GM06990 (cell line): ENCODE measurements around the gene AFF3.

Experiments used
- DNase-seq: peaks from one replicate; pipeline ENCODE4 v3.0.0-alpha.2; 2011; ENCODE audit not compliant: insufficient read length; ENCODE audit errors: extremely low read depth
- H3K27me3 ChIP-seq: replicated peaks from 2 replicates; pipeline ENCODE4 v1.6.0; 2011; ENCODE audit warnings: low read length; ENCODE audit not compliant: control insufficient read depth, insufficient read depth
- H3K36me3 ChIP-seq: 2 replicates; pipeline ENCODE4 v1.5.1; 2011; ENCODE audit warnings: low read length; ENCODE audit not compliant: control insufficient read depth, insufficient read depth
- H3K4me3 ChIP-seq: replicated peaks from 2 replicates; pipeline ENCODE4 v1.5.1; 2011; ENCODE audit warnings: low read depth, mild to moderate bottlenecking, control low read depth, low read length
- TF ChIP-seq, protein P1 (sequence below): IDR thresholded peaks from 2 replicates; pipeline ENCODE4 v1.5.1; 2011; ENCODE audit warnings: low read length, control low read depth, mild to moderate bottlenecking, inconsistent platforms; ENCODE audit not compliant: insufficient read depth, poor library complexity, severe bottlenecking

Gene AFF3

DNA sequence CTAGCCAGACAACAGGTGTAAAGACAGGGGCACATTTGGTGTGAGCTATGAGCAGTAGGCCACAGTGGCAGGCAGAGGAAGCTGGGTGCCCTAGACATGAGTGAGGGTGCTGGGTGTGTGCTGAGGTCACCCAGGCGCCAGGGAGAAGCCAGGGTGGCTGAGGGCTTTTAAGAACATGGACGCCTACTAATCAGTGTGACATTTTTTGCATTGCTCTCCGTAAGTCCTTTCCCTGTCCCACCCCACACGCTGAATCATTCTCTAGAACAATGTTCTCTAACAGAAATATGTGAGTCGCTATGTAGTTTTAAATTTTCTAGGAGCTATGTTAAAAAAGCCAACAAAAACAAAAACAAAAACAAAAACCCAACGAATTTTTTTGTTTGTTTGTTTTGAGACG lies 448.1 kb downstream of the AFF3 start:
- TF ChIP-seq, protein P1, sequence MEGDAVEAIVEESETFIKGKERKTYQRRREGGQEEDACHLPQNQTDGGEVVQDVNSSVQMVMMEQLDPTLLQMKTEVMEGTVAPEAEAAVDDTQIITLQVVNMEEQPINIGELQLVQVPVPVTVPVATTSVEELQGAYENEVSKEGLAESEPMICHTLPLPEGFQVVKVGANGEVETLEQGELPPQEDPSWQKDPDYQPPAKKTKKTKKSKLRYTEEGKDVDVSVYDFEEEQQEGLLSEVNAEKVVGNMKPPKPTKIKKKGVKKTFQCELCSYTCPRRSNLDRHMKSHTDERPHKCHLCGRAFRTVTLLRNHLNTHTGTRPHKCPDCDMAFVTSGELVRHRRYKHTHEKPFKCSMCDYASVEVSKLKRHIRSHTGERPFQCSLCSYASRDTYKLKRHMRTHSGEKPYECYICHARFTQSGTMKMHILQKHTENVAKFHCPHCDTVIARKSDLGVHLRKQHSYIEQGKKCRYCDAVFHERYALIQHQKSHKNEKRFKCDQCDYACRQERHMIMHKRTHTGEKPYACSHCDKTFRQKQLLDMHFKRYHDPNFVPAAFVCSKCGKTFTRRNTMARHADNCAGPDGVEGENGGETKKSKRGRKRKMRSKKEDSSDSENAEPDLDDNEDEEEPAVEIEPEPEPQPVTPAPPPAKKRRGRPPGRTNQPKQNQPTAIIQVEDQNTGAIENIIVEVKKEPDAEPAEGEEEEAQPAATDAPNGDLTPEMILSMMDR, result no peak
- H3K4me3 ChIP-seq, result no peak overlapping the region
- DNase-seq, result no peak
- no peaks in the 10 kb centered on the region for H3K36me3 ChIP-seq
- H3K27me3 ChIP-seq, result no peaks in the 10 kb centered on the region; the same call in 1 of the 2 replicates

DNA sequence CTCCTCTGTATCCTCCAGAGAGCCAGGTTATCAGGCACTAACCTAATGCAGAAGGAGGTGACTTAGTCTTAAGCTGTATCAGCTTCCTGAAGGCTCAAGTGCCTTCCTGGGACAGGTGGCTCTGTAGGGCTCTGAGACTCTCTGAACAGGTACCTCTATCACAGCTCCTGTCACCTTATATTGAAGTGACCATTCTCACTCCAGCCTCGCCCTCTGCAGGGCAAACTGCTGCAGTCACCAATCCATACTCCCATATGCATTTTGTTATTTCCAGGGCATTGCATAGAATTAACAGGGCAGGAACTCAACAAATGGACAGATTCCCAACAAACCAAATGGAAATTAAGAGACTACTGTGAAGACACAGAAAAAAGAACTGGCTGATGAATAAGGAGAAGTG lies 449.6 kb downstream of the AFF3 start:
- Histone ChIP-seq H3K27me3 (no peaks in the 10 kb centered on the region; the same call in 1 of the 2 replicates), H3K4me3 (no peak overlapping the region), H3K36me3 (no peaks in the 10 kb centered on the region)
- no peak for DNase-seq
- TF ChIP-seq, protein P1, result no peak

DNA sequence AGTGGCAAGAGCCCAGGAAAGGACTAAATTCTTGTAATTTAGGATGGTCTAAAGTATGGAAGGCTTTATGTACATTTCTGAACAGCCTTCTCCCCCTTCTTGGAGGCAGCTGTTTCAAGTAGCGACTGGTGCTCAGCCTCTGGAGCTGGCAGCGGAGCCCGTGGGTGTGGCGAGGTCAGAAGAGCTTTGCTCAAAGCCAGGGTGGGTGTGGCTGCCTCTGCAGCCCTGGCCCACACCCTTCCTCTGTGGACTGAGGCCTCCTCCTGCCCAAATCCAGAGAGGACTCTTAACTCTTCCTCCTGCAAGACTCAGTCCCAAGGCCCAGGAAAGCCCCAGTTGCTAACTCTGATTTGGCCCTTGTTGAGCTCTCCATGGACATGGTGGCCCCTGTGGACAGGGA lies 450.5 kb downstream of the AFF3 start:
- H3K36me3 ChIP-seq, result no peaks in the 10 kb centered on the region
- H3K27me3 ChIP-seq, result no peaks in the 10 kb centered on the region; the same call in 1 of the 2 replicates
- H3K4me3 ChIP-seq, result no peak overlapping the region
- DNase-seq, result no peak
- TF ChIP-seq, protein P1, result no peak

DNA sequence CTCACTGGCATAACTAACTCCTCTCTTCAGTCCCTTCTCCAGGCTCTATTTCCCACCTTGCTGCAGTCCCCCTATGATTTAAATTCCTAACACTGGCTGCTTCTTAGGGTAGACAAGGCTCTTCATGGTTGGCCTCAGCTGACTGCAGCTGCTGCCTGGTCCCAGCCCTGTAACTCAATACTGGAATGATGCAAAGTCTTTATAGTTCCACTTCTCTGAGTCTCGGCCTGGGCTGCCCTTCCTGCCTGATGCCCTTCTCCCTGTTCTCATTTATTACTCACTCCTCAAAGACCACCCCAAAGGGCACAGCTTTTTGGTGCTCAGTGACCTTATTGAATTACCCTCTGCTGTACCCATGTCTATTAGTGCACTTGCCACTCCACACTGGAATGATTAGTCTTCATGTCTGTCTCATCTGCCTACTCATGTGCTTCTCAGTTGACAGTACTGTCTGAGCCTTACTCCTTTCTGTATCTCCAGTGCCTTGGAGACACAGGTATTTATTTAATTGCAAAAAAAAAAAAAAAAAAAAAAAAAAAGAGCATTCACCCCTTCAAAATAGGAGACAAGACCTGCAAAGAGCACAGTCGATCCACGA lies 453.1 kb downstream of the AFF3 start:
- Histone ChIP-seq H3K27me3 (no peaks in the 10 kb centered on the region; the same call in 1 of the 2 replicates), H3K4me3 (no peak overlapping the region), H3K36me3 (no peaks in the 10 kb centered on the region)
- TF ChIP-seq, protein P1, result no peak
- no peak for DNase-seq

DNA sequence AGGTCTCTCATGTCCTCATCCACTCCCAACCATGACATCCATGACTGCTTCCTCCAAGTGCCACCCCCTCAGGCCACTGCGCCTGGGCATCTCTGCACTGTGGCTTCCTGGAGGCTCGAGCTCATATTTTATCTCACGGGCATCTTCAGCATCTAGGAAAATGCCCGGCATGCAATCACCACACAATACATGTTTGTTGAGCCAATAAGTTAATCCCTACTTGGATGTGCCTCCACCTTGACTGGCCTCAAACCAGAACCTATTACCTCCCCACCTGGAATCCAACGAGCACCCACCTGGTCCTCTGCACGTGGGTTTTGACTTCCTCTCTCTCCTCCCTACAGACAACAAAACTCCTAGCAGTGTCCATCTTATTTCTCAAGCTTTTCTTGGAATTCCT lies 453.7 kb downstream of the AFF3 start:
- H3K27me3 ChIP-seq, result no peaks in the 10 kb centered on the region; the same call in 1 of the 2 replicates
- DNase-seq, result no peak
- H3K4me3 ChIP-seq, result no peak overlapping the region
- TF ChIP-seq, protein P1, result no peak
- H3K36me3 ChIP-seq, result no peaks in the 10 kb centered on the region

DNA sequence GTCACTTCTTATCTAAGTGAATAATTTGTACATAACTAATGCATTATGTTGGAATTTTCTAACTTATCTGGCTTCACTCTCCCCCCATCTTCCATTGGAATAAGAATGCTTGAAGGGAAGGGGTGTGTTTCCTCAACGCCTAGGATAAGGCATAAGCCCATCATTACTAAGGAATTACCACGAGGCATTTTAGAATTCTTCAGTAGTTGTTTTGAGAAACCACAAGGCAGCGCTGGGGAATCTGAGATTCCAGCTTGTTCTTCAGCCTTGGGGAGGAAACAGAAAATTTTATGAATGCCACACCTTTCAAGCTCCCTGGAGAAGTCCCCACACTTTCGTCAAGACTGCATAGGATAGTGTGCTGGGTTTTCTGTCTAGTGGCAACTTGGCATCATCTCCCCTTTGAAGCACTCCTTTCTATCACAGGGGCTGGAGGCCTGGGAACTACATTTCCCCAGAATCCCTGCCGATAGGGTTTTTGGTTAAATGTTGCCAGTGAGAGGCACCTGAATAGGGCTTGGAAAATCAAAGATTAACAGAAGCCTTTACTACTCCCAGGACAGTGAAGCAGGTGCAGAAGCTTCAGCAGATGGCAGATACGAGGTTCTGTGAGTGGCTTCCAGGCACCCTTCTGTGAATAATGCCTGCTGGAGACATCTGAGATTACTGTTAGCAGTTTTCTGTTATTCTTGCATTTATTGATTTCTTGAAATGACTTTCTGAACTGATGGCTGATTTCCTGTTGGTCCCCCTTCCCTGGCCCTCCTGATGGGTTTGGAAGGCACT lies 459.9 kb downstream of the AFF3 start:
- no peaks in the 10 kb centered on the region for H3K36me3 ChIP-seq
- H3K27me3 ChIP-seq, result no peaks in the 10 kb centered on the region
- H3K4me3 ChIP-seq, result no peak overlapping the region
- no peak for DNase-seq
- TF ChIP-seq, protein P1, result no peak
